Suprapubic skin (tissue), 4 donors: ENCODE measurements around the gene MPC2.

Experiments
- EP300 ChIP-seq: sonication (generic); formaldehyde crosslinking; IDR thresholded peaks from one replicate; pipeline ENCODE4 v1.6.1; 2017; ENCODE audit warnings: antibody characterized with exemption
- POLR2A ChIP-seq, 2 donors: fragments of 450-650 bp; IDR thresholded peaks; one replicate each; pipeline ENCODE4 v1.6.1; 2017; ENCODE audit warnings: antibody characterized with exemption in 2 of 2, mild to moderate bottlenecking in 2 of 2, moderate library complexity in 2 of 2
- POLR2AphosphoS5 ChIP-seq, 3 donors: sonication (generic); formaldehyde crosslinking; IDR thresholded peaks; one replicate each; pipeline ENCODE4 v1.6.1; 2017; ENCODE audit warnings: antibody characterized with exemption in 3 of 3
- TF ChIP-seq, protein P1 (sequence below), 2 donors: fragments of 200-600 bp in 1 of 2; fragments of 450-650 bp in 1 of 2; sonication (generic) in 1 of 2; IDR thresholded peaks; one replicate each; pipeline ENCODE4 v1.5.1; 2016 to 2019; ENCODE audit warnings: antibody characterized with exemption in 2 of 2, mild to moderate bottlenecking in 1 of 2, moderate library complexity in 1 of 2

DNA sequence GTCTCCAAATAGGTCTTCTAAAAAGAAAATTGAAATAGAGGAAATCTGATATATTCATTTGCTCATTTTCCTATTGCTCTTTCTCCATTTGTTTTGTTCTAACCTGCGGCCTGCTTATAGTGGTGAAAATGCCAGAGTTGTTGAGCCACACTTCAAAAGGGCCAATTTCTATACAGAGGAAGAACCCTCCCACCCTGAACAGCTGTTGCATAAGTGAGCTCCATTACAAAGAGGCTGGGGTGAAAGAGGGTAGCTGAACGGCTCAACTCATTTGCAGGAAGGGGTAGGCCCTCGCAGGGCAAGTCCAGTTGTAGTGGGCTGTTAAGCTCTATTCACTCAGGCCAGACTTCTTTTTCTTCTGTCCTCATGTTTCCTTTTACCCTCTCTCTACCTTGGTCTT lies 31.7 kb downstream of the MPC2 start:
- TF ChIP-seq, protein P1, sequence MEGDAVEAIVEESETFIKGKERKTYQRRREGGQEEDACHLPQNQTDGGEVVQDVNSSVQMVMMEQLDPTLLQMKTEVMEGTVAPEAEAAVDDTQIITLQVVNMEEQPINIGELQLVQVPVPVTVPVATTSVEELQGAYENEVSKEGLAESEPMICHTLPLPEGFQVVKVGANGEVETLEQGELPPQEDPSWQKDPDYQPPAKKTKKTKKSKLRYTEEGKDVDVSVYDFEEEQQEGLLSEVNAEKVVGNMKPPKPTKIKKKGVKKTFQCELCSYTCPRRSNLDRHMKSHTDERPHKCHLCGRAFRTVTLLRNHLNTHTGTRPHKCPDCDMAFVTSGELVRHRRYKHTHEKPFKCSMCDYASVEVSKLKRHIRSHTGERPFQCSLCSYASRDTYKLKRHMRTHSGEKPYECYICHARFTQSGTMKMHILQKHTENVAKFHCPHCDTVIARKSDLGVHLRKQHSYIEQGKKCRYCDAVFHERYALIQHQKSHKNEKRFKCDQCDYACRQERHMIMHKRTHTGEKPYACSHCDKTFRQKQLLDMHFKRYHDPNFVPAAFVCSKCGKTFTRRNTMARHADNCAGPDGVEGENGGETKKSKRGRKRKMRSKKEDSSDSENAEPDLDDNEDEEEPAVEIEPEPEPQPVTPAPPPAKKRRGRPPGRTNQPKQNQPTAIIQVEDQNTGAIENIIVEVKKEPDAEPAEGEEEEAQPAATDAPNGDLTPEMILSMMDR (IDR thresholded peaks at IDR 0.05), result no peak
- TF ChIP-seq POLR2A (IDR thresholded peaks at IDR 0.05) (no peak), EP300 (no peak), POLR2AphosphoS5 (IDR thresholded peaks at IDR 0.05) (no peak)
